ENCODE data around the gene NELL1.

The NELL1 gene

DNA sequence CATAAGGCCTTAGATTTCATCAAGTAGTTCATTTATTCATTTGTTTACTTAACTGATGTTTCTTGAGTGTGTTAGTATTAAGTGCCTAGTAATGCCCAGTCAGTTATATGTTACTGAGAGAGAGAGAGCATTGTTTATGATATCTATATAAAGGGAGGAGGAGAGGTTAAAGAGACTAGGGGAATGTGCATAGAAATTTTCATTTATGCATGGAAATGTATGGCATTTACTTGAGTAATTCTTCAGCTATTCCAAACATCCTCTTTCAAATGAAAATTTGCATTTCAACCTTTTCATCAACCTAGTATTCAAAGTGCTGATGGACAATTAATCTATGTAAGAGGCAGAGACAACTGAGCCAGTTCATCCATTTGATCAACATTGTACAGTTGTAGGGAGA, 199.7 kb downstream of the NELL1 start:
- TF ChIP-seq ZNF8 (CRISPR knock-in tag; IDR thresholded peaks at IDR 0.05) (no peak), CREB5 (CRISPR knock-in tag; IDR thresholded peaks at IDR 0.05; ENCODE audit: low read depth) (no peak), ZNF70 (CRISPR knock-in tag; IDR thresholded peaks at IDR 0.05) (no peak), SNAI2 (CRISPR knock-in tag; IDR thresholded peaks at IDR 0.05) (no peak), OSR1 (CRISPR knock-in tag; IDR thresholded peaks at IDR 0.05) (no peak), TOX (CRISPR knock-in tag; IDR thresholded peaks at IDR 0.05; ENCODE audit: borderline replicate concordance) (no peak), ISL1 (CRISPR knock-in tag; IDR thresholded peaks at IDR 0.05) (no peak), BACH2 (CRISPR knock-in tag; IDR thresholded peaks at IDR 0.05; ENCODE audit: borderline replicate concordance) (no peak), PATZ1 (CRISPR knock-in tag; IDR thresholded peaks at IDR 0.05; ENCODE audit: borderline replicate concordance) (no peak), ZNF565 (CRISPR knock-in tag; conservative IDR thresholded peaks at IDR 0.05; ENCODE audit: low read depth) (no peak), TCF4 (CRISPR knock-in tag; IDR thresholded peaks at IDR 0.05; ENCODE audit: borderline replicate concordance) (no peak), ESRRG (CRISPR knock-in tag; IDR thresholded peaks at IDR 0.05) (no peak), ZFP3 (CRISPR knock-in tag; IDR thresholded peaks at IDR 0.05) (no peak), GLIS3 (CRISPR knock-in tag; IDR thresholded peaks at IDR 0.05) (no peak), CSDC2 (CRISPR knock-in tag; IDR thresholded peaks at IDR 0.05) (no peak), ARNTL (CRISPR knock-in tag; IDR thresholded peaks at IDR 0.05; ENCODE audit: borderline replicate concordance, low read depth) (no peak), PPARA (CRISPR knock-in tag; IDR thresholded peaks at IDR 0.05; ENCODE audit: borderline replicate concordance) (no peak), RARB (CRISPR knock-in tag; IDR thresholded peaks at IDR 0.05) (no peak)
- TF ChIP-seq, protein P1, sequence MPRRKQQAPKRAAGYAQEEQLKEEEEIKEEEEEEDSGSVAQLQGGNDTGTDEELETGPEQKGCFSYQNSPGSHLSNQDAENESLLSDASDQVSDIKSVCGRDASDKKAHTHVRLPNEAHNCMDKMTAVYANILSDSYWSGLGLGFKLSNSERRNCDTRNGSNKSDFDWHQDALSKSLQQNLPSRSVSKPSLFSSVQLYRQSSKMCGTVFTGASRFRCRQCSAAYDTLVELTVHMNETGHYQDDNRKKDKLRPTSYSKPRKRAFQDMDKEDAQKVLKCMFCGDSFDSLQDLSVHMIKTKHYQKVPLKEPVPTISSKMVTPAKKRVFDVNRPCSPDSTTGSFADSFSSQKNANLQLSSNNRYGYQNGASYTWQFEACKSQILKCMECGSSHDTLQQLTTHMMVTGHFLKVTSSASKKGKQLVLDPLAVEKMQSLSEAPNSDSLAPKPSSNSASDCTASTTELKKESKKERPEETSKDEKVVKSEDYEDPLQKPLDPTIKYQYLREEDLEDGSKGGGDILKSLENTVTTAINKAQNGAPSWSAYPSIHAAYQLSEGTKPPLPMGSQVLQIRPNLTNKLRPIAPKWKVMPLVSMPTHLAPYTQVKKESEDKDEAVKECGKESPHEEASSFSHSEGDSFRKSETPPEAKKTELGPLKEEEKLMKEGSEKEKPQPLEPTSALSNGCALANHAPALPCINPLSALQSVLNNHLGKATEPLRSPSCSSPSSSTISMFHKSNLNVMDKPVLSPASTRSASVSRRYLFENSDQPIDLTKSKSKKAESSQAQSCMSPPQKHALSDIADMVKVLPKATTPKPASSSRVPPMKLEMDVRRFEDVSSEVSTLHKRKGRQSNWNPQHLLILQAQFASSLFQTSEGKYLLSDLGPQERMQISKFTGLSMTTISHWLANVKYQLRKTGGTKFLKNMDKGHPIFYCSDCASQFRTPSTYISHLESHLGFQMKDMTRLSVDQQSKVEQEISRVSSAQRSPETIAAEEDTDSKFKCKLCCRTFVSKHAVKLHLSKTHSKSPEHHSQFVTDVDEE (CRISPR knock-in tag; IDR thresholded peaks at IDR 0.05) = no peak
- TF ChIP-seq, protein P2, sequence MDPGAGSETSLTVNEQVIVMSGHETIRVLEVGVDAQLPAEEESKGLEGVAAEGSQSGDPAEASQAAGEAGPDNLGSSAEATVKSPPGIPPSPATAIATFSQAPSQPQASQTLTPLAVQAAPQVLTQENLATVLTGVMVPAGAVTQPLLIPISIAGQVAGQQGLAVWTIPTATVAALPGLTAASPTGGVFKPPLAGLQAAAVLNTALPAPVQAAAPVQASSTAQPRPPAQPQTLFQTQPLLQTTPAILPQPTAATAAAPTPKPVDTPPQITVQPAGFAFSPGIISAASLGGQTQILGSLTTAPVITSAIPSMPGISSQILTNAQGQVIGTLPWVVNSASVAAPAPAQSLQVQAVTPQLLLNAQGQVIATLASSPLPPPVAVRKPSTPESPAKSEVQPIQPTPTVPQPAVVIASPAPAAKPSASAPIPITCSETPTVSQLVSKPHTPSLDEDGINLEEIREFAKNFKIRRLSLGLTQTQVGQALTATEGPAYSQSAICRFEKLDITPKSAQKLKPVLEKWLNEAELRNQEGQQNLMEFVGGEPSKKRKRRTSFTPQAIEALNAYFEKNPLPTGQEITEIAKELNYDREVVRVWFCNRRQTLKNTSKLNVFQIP (CRISPR knock-in tag; IDR thresholded peaks at IDR 0.05; ENCODE audit: borderline replicate concordance, low read depth) = no peak
- no peak for ATAC-seq

- ATAC-seq = no peak
- TF ChIP-seq ZNF70 (CRISPR knock-in tag; IDR thresholded peaks at IDR 0.05) (no peak), PATZ1 (CRISPR knock-in tag; IDR thresholded peaks at IDR 0.05; ENCODE audit: borderline replicate concordance) (no peak), ISL1 (CRISPR knock-in tag; IDR thresholded peaks at IDR 0.05) (no peak), ZFP30 (CRISPR knock-in tag; IDR thresholded peaks at IDR 0.05) (no peak)
Measured at GRCh38 chr11:20873054-20873453, 203.7 kb downstream of the NELL1 start.

DNA sequence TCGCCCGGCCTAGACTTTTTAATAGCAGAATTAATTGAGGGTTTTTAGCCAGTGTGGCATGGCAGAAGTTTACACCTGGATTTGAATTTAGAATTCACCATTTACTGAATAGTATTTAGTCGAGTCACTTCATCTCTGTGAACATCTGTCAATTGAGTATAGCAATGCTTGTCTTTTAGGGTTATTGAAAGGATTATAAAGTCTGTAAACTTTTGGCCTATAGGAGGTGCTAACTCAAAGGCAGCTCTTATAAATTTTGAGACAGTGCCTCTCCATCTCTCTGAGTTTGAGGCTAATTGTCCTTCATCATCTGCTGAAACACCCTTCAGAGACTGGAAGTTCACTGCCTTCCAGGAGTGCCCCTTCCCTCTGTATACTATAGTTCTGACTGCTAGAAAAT, 205.0 kb downstream of the NELL1 start:
- ATAC-seq = no peak

More for the DNA sequence above, 205.0 kb downstream of the NELL1 start:
- TF ChIP-seq OSR1 (CRISPR knock-in tag; IDR thresholded peaks at IDR 0.05) = no peak

Data from SK-N-SH treated with all-trans-retinoic acid at 6 μM for 48 hours (cell line).